Activated T-cell treated with anti-CD3 and anti-CD28 coated beads, Interleukin-2, amount 50 U/mL, for 4 hours (primary cell): ENCODE measurements around the gene ZNF230. TPM values are rescaled to one million over a fixed set of nuclear protein-coding genes. Genes with fewer than 3 reads are reported as not detected.

Experiments
- ATAC-seq, 2 donors: fragments of 200-7000 bp; cut with Tn5 transposase; one replicate each; pipeline ENCODE4 v1.10.0; 2021
- DNase-seq: peaks from one replicate; pipeline ENCODE4 v3.0.0-alpha.2; 2020
- H3K27me3 Mint-ChIP-seq: one replicate; pipeline ENCODE4 v1.8.0; 2021; ENCODE audit warnings: low read depth, mixed read lengths
- H3K36me3 Mint-ChIP-seq: one replicate; pipeline ENCODE4 v1.8.0; 2022; ENCODE audit warnings: mixed read lengths; ENCODE audit not compliant: insufficient read depth
- H3K4me1 Mint-ChIP-seq: one replicate; pipeline ENCODE4 v1.8.0; 2021; ENCODE audit warnings: low read depth, mixed read lengths
- H3K4me3 Mint-ChIP-seq: one replicate; pipeline ENCODE4 v1.8.0; 2021; ENCODE audit warnings: mild to moderate bottlenecking, moderate library complexity, mixed read lengths
- H3K9me3 Mint-ChIP-seq: one replicate; pipeline ENCODE4 v1.8.0; 2021; ENCODE audit warnings: mixed read lengths
- total RNA-seq, 3 donors: library from RNA; stranded (reverse); gene quantifications; one replicate each; pipeline ENCODE4 v1.2.1, GENCODE V29; 2021

ZNF230 gene
- 1 to 10 TPM; 1.1 to 1.9 (median 1.8) TPM for total RNA-seq

DNA sequence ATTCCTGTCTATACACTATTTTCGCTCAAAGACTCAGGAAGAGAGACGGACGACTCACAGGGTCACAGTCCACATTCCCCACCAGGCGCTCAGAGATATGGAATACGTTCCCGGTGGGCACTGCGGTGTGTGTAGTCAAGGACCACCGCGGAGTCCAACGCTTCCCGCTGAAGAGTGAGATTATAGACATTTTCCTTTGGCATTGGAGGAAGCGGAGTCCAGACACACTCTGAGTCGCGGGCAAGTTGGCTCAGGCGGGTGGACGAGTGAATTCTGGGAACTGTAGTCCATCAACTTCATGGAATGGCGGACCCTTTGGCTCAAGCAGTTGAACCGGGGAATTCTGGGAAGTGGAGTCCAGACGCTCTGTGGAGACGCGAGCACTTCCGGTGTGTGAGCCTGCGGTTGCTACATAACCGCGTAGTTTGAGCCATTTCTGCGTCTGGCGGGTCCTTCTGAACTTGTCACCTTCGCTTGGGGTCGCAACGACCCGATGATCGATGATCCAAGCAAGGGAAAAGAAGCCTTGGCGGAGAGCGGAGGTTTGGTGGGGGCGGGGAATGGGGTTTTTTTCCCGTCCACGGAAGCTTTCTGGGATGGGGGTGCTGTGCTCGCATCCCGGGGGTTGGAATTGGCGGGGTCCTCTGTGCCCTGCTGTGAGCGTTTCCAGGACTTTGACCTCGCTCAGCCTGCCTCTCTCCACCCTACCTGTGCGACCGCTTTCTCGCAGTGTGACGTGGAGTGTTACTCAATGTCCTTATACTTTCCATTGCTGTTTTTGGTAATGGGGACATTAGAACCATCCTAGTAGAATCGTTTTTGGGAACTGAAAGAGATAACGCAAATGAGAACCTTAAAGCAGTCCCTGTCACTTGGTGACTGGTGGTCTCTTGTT lies at the start of gene ZNF230:
Gene ZNF230, plus strand, starts transcription at position 392 of the 895 bp plus-strand sequence. CDS start 4,122 bp downstream, outside the sequence.
- peaks cover 32% of the 10 kb centered on the region for H3K9me3 Mint-ChIP-seq
- H3K36me3 Mint-ChIP-seq, result peaks cover 23% of the 10 kb centered on the region
- peak; percentile 100 for ATAC-seq
- DNase-seq, result peak; percentile 72
- peaks cover 18% of the 10 kb centered on the region for H3K4me1 Mint-ChIP-seq
- H3K27me3 Mint-ChIP-seq, result no peaks in the 10 kb centered on the region
- H3K4me3 Mint-ChIP-seq, result peak within 1 kb of the TSS; percentile 94

DNA sequence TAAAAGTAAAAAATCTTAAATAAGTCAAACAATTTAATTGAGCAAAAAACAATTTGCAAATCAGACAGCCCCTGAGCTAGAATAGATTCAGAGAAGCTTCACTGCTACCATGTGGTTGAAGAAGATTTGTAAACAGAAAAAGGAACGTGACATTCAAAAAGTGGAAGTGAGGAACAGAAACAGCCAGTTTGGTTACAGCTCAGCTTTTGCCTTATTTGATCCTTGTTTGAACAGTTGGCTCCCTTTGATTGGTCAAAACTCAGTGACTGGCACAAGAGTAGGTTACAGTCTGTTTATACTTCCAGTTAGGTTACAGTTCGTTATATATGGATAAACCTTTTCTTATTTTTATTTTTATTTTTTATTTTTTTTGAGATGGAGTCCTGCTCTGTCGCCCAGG lies 45.9 kb upstream of the ZNF230 start:
- H3K36me3 Mint-ChIP-seq, result peaks cover 10% of the 10 kb centered on the region
- H3K4me1 Mint-ChIP-seq, result peaks cover 3% of the 10 kb centered on the region
- peaks cover 4% of the 10 kb centered on the region for H3K27me3 Mint-ChIP-seq
- DNase-seq (no peak), ATAC-seq (no peak)
- no peak overlapping the region for H3K4me3 Mint-ChIP-seq
- peaks cover 23% of the 10 kb centered on the region for H3K9me3 Mint-ChIP-seq

DNA sequence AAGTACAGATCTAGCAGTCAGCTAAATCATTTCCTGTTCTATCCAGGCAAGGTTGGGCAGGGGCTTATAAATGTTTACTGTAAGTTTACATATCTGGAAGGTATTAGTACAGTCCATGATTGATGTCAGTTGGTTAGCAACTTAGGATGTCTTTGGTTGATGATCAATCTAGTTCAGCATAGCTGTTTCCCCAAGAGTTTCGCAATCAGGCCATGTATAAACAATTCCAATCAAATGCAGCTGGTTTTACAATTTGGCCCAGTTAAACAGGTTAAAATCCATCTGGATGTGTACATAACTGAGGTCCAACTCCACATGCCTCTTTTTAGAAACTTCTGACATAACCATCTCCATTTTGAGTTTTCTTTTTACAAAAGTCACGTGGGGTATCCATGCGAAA lies 44.9 kb upstream of the ZNF230 start:
- no peaks in the 10 kb centered on the region for H3K27me3 Mint-ChIP-seq
- H3K4me1 Mint-ChIP-seq, result no peaks in the 10 kb centered on the region
- ATAC-seq (no peak), DNase-seq (no peak)
- peaks cover 23% of the 10 kb centered on the region for H3K9me3 Mint-ChIP-seq
- no peak overlapping the region for H3K4me3 Mint-ChIP-seq
- H3K36me3 Mint-ChIP-seq, result peaks cover 16% of the 10 kb centered on the region

DNA sequence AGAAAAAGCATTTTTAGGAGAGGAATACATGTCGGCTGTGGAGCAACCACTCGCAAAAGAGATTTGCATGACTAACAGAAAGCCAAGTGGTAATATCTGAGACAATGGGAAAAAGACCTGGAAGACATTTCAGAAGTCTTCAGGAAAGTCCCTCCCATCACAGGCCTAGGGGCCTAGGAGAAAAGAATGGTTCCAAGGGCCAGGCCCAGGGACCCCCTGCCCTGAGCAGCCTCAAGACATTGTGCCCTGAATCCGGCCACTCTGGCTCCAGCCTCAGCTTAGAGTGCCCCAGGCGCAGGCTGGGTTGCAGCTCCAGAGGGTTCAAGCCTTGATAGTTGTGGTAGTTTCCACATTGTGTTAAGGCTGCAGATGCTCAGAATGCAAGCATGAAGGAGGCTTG lies 42.3 kb upstream of the ZNF230 start:
- peaks cover 36% of the 10 kb centered on the region for H3K9me3 Mint-ChIP-seq
- ATAC-seq, result no peak

DNA sequence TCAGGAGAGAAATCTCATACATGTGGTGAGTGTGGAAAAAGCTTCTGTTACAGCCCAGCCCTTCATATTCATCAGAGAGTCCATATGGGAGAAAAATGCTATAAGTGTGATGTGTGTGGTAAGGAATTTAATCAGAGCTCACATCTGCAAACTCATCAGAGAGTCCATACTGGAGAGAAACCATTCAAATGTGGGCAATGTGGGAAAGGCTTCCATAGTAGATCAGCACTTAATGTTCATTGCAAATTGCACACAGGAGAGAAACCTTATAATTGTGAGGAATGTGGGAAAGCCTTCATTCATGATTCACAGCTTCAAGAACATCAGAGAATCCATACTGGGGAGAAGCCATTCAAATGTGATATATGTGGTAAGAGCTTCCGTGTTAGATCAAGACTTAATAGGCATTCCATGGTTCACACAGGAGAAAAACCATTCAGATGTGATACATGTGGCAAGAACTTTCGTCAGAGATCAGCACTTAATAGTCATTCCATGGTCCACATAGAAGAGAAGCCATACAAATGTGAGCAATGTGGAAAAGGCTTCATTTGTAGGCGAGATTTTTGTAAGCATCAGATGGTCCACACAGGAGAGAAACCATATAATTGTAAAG lies 36.6 kb upstream of the ZNF230 start:
- Mint-ChIP-seq H3K4me3 (no peak overlapping the region), H3K4me1 (no peaks in the 10 kb centered on the region), H3K36me3 (peaks cover 43% of the 10 kb centered on the region), H3K9me3 (peaks cover 60% of the 10 kb centered on the region), H3K27me3 (no peaks in the 10 kb centered on the region)
- DNase-seq (no peak), ATAC-seq (no peak)

More for the DNA sequence above, 42.3 kb upstream of the ZNF230 start:
- Mint-ChIP-seq H3K27me3 (no peaks in the 10 kb centered on the region), H3K4me3 (no peak overlapping the region), H3K4me1 (no peaks in the 10 kb centered on the region), H3K36me3 (peaks cover 24% of the 10 kb centered on the region)
- DNase-seq, result no peak

DNA sequence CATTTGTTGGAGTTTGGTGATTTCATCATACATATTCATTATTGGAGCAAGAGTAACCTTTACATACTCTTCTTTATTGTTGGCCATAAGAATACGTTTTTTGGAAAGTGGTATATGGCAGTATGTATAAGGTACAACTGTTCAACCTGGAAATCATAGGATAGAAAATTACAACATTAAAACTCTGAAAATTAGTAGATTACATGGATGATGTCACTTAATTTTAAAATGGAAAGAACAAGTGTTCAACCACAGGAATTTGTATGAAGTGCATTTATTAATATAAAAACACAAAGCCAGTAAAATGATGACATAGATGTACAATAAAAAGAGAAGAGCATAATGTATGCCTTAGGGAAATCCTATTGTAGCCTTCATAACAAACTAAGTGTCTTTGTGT lies 26.0 kb upstream of the ZNF230 start:
- no peak overlapping the region for H3K4me3 Mint-ChIP-seq
- H3K4me1 Mint-ChIP-seq, result no peaks in the 10 kb centered on the region
- DNase-seq (no peak), ATAC-seq (no peak)
- peaks cover 2% of the 10 kb centered on the region for H3K27me3 Mint-ChIP-seq
- H3K36me3 Mint-ChIP-seq, result peaks cover 5% of the 10 kb centered on the region
- H3K9me3 Mint-ChIP-seq, result peaks cover 42% of the 10 kb centered on the region

DNA sequence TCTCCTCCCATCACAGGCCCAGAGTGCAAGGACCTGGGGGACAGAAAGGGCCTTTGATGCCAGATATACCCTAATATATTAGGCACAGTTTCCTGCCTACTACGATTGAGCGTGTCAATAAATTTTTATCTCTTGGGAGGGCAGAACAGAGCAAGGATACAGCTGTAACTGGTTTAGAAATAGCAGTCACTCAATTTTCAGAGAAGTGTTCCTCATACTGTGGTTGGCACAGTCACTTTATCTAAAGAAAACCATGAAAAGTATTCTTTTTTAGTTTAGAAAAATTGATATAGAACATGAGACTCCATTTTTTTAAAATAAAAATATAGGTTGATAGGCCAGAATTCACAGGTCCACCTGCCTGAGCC lies 19.2 kb upstream of the ZNF230 start:
- ATAC-seq (no peak), DNase-seq (no peak)
- H3K4me1 Mint-ChIP-seq, result peaks cover 13% of the 10 kb centered on the region
- H3K9me3 Mint-ChIP-seq, result peaks cover 5% of the 10 kb centered on the region
- H3K36me3 Mint-ChIP-seq, result peaks cover 14% of the 10 kb centered on the region
- no peaks in the 10 kb centered on the region for H3K27me3 Mint-ChIP-seq
- peak overlapping the region; percentile 74 for H3K4me3 Mint-ChIP-seq

DNA sequence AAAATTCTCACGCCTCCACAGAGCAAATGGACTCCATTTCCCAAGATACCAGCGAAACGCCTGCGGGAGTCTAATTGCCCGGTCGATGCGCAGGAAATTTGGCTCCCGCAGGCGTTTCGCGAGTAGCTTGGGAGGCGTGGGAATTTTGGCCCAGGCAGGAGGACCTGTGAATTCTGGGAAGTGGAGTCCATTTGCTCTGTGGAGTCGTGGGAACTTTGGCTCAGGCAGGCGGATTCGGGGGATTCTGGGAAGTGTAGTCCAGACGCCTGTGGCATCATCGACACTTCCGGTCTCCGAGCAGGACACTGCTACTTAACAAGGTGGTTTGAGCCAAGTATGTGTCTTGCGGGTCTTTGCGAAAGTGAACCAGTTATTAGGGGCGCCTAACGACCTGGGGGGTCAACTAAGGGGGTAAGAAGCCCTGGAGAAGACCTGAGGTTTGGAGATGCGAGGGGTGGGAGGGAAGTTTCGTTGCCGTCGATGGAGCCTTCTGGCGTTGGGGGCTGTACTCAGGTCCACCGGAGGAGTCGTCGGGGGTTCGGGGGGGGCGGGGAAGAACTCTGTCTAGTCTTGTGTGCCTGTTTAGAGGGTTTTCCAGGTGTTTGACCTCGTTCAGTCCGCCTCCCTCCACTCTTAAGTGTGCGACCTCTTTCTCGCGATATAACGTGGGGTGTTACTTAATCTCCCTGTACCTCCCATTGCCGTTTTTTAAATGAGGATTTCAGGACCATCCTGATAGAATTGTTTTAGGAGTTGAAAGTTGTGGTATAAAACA lies 18.7 kb upstream of the ZNF230 start, which contains the start of gene ZNF155:
Gene ZNF155, plus strand, starts transcription at position 277 of the 775 bp plus-strand sequence. CDS start 4,356 bp downstream, outside the sequence.
- Mint-ChIP-seq H3K36me3 (peaks cover 20% of the 10 kb centered on the region), H3K4me1 (peaks cover 13% of the 10 kb centered on the region), H3K9me3 (peaks cover 6% of the 10 kb centered on the region), H3K27me3 (no peaks in the 10 kb centered on the region), H3K4me3 (peak within 1 kb of the TSS; percentile 97)
- peak; percentile 98 for ATAC-seq
- peak; percentile 56 for DNase-seq

DNA sequence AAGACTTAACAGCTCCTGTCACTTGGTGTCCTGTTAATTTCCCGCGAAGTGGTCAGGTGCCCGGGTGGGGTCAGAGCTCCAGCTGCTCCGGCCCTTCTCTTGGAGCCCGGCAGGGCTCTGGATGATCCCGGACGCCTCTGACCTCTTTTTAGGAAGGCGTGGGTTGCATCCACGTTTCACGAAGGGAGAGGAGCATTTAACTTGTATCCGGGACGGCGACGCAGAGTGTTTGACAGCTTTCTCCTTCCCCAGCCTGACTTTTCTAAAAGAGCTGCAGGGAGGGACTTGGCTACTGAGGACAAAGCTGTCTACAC lies 18.1 kb upstream of the ZNF230 start:
- DNase-seq, result no peak
- H3K36me3 Mint-ChIP-seq, result peaks cover 25% of the 10 kb centered on the region
- no peaks in the 10 kb centered on the region for H3K27me3 Mint-ChIP-seq
- peaks cover 8% of the 10 kb centered on the region for H3K9me3 Mint-ChIP-seq
- ATAC-seq, result peak in 1 of 2 donors; percentile 11
- peak overlapping the region; percentile 97 for H3K4me3 Mint-ChIP-seq
- H3K4me1 Mint-ChIP-seq, result peaks cover 13% of the 10 kb centered on the region

DNA sequence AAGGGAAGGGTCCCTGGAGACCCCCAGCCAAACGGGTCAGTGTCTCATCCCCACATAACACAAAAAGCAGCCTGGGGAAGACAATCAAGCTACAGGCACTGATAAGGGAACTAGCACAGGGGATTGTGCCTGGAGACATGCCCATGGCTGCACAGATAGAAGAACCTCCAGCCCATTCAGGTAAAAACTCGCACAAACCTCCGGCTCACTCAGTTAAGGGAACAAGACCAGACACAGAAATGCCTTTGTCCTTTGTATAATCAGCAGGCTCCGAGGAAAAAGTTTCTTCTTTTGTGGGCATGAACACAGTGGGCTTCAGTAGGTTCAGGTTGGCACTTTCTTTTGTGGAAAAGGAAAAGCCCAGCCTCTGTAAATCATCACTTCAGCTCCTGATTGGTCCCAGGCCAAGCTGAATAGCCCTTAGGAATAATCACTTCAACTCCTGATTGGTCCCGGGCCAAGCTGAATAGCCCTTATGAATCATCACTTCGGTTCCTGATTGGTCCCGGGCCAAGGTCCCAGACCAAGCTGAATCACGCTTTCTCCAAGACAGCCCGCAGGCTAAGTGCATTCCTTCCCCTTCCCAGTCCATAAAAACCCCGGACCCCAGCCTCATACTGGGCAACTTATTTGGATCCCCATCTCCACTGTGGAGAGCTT lies 5.0 kb upstream of the ZNF230 start:
- Mint-ChIP-seq H3K4me1 (peaks cover 9% of the 10 kb centered on the region), H3K9me3 (peaks cover 31% of the 10 kb centered on the region), H3K4me3 (no peak overlapping the region), H3K27me3 (no peaks in the 10 kb centered on the region), H3K36me3 (peaks cover 38% of the 10 kb centered on the region)
- DNase-seq (no peak), ATAC-seq (no peak)

DNA sequence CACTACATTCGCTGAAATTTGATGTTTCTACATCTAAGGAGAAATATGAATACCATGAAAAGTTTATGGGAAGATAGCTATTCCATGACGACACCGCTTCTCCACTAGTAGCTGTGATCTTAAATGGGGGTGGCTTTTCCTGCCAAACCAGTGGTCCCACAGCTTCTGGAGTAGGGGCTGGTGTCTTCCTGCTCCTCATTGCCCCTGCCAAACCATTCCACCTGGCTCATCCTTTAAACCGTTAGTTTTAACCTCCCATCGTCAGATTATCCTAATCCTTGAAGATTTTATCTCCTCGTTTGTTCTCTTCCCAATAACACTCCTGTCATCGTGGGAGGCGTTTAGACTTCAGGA lies 568 bp upstream of the ZNF230 start:
- DNase-seq (no peak), ATAC-seq (no peak)
- H3K27me3 Mint-ChIP-seq, result no peaks in the 10 kb centered on the region
- H3K4me1 Mint-ChIP-seq, result peaks cover 18% of the 10 kb centered on the region
- H3K4me3 Mint-ChIP-seq, result peak overlapping the region; percentile 94
- peaks cover 32% of the 10 kb centered on the region for H3K9me3 Mint-ChIP-seq
- H3K36me3 Mint-ChIP-seq, result peaks cover 21% of the 10 kb centered on the region

DNA sequence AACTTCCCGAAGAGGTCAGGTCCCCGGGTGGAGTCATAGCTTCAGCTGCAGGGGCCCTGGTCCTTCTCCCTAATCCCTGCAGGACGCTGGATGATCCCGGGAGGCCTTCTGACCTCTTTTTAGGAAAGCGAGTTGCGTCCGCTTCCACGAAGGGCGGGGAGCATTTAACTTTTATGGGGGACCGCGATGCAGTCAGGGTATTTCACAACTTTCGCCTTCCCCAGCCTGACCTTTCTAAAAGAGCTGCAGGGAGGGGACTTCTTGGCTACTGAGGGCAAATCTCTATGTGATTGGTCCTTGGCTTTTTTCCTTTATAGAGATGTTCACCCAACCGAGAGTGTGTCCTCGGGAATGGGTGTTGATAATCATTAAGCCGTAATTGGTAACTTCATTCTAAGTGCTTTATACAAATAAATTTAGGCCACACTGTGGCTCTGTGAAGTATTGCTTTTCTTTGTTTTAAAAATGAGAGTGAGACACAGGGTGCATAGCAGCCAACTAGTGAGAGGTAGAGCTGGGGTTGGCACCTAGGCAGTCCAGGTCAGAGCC lies 778 bp downstream of the ZNF230 start:
- peaks cover 18% of the 10 kb centered on the region for H3K4me1 Mint-ChIP-seq
- no peaks in the 10 kb centered on the region for H3K27me3 Mint-ChIP-seq
- peak overlapping the region; percentile 94 for H3K4me3 Mint-ChIP-seq
- H3K9me3 Mint-ChIP-seq, result peaks cover 33% of the 10 kb centered on the region
- DNase-seq (no peak), ATAC-seq (peak in 1 of 2 donors; percentile 3)
- H3K36me3 Mint-ChIP-seq, result peaks cover 28% of the 10 kb centered on the region

DNA sequence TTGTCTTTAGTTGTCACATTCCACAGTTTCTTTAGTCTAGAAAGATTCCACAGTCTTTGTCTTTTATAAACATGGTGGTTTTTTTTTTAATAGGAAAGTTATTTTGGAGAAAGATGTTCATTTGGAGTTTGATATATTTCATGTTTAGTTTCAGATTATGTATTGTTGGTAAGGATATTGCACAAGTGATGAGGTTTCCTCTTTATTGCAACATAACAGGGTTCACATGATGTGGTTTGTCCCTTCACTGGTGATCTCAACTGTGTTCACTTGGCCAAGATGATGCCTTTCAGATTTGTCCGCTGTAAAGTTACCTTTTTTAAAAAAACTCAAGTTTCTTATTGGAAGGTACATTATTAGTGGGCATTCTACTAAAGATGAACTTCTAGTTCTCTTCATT lies 3.2 kb downstream of the ZNF230 start:
- DNase-seq (no peak), ATAC-seq (no peak)
- no peak overlapping the region for H3K4me3 Mint-ChIP-seq
- no peaks in the 10 kb centered on the region for H3K27me3 Mint-ChIP-seq
- peaks cover 50% of the 10 kb centered on the region for H3K36me3 Mint-ChIP-seq
- H3K4me1 Mint-ChIP-seq, result peaks cover 18% of the 10 kb centered on the region
- peaks cover 44% of the 10 kb centered on the region for H3K9me3 Mint-ChIP-seq

DNA sequence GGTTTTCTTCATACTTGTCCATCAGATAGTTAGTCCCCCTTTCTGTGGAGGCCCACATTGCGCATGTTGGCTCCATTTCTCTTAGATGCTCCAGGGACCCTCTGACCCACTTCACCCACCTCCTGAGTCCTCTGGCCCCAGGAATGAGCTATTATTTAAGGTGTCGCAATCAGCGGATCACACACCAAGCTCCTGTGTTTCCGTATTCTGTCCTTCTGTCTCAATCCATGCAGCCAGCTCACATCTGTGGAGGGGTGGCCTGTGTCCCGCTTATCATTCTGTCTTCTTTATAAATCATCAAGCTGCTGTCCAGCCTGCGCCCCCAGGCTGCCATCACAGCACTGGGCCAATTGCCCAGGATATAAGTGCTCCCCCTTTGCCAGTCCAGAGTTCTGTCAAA lies 4.7 kb downstream of the ZNF230 start:
- H3K9me3 Mint-ChIP-seq, result peaks cover 56% of the 10 kb centered on the region
- H3K4me1 Mint-ChIP-seq, result peaks cover 11% of the 10 kb centered on the region
- H3K36me3 Mint-ChIP-seq, result peaks cover 63% of the 10 kb centered on the region
- H3K4me3 Mint-ChIP-seq, result no peak overlapping the region
- H3K27me3 Mint-ChIP-seq, result no peaks in the 10 kb centered on the region
- ATAC-seq, result no peak
- DNase-seq, result no peak
